Measurements from ENCODE around the gene TMEM202.
"Not testable (repeated sequence)": the region's sequence is repeated elsewhere in the genome, so short reads cannot be mapped to it uniquely, and the experiment has no call there.

Gene TMEM202

GRCh38 chr15:72404356-72404755 is 6.3 kb downstream of the TMEM202 start:
- DNase-seq (ENCODE audit: low spot score), result no peak

- no peak for DNase-seq (ENCODE audit: low spot score)
Observed at GRCh38 chr15:72404841-72405240, 6.7 kb downstream of the TMEM202 start.

- DNase-seq (ENCODE audit: low spot score), result no peak
Observed at GRCh38 chr15:72406936-72407335, 8.8 kb downstream of the TMEM202 start.

GRCh38 chr15:72411111-72411510 is 13.0 kb downstream of the TMEM202 start:
- DNase-seq (ENCODE audit: low spot score), result no peak

GRCh38 chr15:72411544-72411943 is 13.4 kb downstream of the TMEM202 start:
- DNase-seq (ENCODE audit: low spot score), result no peak

- DNase-seq (ENCODE audit: low spot score), result not testable (repeated sequence)
Observed at GRCh38 chr15:72413337-72413736, 15.2 kb downstream of the TMEM202 start.

GRCh38 chr15:72415304-72415703 is 17.2 kb downstream of the TMEM202 start:
- no peak for DNase-seq (ENCODE audit: low spot score)

GRCh38 chr15:72419768-72420167 is 21.7 kb downstream of the TMEM202 start:
- not testable (repeated sequence) for DNase-seq (ENCODE audit: low spot score)

GRCh38 chr15:72420576-72420975 is 22.5 kb downstream of the TMEM202 start:
- no peak for DNase-seq (ENCODE audit: low spot score)

GRCh38 chr15:72421484-72421883 is 23.4 kb downstream of the TMEM202 start:
- no peak for DNase-seq (ENCODE audit: low spot score)

GRCh38 chr15:72423256-72423655 is 25.2 kb downstream of the TMEM202 start:
- DNase-seq (ENCODE audit: low spot score), result no peak

- no peak for DNase-seq (ENCODE audit: low spot score)
Observed at GRCh38 chr15:72426753-72427152, 28.6 kb downstream of the TMEM202 start.

- no peak for DNase-seq (ENCODE audit: low spot score)
Observed at GRCh38 chr15:72437650-72438316, 39.7 kb downstream of the TMEM202 start.

- not testable (repeated sequence) for DNase-seq (ENCODE audit: low spot score)
Observed at GRCh38 chr15:72442848-72443247, 44.7 kb downstream of the TMEM202 start.

- no peak for DNase-seq (ENCODE audit: low spot score)
Observed at GRCh38 chr15:72445426-72445825, 47.3 kb downstream of the TMEM202 start.

- DNase-seq (ENCODE audit: low spot score), result no peak
Observed at GRCh38 chr15:72450805-72451204, 52.7 kb downstream of the TMEM202 start.

GRCh38 chr15:72451224-72451623 is 53.1 kb downstream of the TMEM202 start:
- no peak for DNase-seq (ENCODE audit: low spot score)

- no peak for DNase-seq (ENCODE audit: low spot score)
Observed at GRCh38 chr15:72456684-72457083, 58.6 kb downstream of the TMEM202 start.
